GM18519 (cell line): ENCODE data around the gene DNAAF2.
"Not testable (repeated sequence)": the region's sequence is repeated elsewhere in the genome, so short reads cannot be mapped to it uniquely, and the experiment has no call there.

ENCODE experiments used
- ATAC-seq: cut with Tn5 transposase; IDR thresholded peaks from one replicate; pipeline ENCODE4 v1.9.1; 2021; ENCODE audit warnings: mild to moderate bottlenecking, moderate library complexity; ENCODE audit not compliant: unreplicated experiment, low FRiP score

DNAAF2 gene, protein sequence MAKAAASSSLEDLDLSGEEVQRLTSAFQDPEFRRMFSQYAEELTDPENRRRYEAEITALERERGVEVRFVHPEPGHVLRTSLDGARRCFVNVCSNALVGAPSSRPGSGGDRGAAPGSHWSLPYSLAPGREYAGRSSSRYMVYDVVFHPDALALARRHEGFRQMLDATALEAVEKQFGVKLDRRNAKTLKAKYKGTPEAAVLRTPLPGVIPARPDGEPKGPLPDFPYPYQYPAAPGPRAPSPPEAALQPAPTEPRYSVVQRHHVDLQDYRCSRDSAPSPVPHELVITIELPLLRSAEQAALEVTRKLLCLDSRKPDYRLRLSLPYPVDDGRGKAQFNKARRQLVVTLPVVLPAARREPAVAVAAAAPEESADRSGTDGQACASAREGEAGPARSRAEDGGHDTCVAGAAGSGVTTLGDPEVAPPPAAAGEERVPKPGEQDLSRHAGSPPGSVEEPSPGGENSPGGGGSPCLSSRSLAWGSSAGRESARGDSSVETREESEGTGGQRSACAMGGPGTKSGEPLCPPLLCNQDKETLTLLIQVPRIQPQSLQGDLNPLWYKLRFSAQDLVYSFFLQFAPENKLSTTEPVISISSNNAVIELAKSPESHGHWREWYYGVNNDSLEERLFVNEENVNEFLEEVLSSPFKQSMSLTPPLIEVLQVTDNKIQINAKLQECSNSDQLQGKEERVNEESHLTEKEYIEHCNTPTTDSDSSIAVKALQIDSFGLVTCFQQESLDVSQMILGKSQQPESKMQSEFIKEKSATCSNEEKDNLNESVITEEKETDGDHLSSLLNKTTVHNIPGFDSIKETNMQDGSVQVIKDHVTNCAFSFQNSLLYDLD

DNA sequence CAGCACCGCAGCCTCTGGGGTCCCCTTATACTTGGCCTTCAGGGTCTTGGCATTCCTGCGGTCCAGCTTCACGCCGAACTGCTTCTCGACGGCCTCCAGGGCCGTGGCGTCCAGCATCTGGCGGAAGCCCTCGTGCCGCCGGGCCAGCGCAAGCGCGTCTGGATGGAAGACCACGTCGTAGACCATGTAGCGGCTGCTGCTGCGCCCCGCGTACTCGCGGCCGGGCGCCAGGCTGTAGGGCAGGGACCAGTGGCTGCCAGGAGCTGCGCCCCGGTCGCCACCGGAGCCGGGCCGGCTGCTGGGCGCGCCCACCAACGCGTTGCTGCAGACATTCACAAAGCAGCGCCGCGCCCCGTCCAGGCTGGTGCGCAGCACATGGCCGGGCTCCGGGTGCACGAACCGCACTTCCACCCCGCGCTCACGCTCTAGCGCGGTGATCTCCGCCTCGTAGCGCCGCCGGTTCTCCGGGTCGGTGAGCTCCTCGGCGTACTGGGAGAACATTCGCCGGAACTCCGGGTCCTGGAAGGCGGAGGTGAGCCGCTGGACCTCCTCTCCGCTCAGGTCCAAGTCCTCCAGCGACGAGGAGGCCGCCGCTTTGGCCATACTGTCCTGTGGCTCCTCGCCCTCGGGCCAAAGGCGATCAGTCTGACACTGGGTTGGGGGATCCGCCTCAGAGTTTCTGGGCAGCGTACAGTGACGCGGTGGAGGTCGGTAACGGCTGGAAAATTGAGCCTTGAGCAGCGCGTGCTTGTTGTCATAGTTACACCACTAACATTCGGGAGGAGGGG lies at the start of gene DNAAF2:
Gene DNAAF2, minus strand, starts transcription at position 698 of the 788 bp plus-strand sequence. Its CDS starts 95 bp downstream, at position 603.
- ATAC-seq: peak; percentile 19

DNA sequence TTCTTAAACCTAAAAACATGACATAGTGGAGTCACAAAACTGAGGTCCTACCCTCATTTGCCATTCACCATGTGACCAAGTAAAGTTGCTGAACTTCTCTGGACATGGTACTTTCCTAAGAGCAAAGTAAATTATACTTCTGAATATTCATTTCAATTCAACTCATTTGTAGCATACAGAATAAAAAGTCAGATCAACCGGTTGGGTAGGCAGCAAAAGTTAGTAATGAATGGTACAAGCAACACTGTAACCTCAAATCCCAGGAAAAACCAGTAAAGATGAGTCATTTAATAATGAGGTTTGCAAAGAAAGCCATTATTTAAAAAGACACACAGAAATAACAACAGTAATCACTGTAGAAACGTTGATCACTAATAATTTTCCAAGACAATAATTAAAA lies 44.2 kb upstream of the DNAAF2 start:
- ATAC-seq: no peak

DNA sequence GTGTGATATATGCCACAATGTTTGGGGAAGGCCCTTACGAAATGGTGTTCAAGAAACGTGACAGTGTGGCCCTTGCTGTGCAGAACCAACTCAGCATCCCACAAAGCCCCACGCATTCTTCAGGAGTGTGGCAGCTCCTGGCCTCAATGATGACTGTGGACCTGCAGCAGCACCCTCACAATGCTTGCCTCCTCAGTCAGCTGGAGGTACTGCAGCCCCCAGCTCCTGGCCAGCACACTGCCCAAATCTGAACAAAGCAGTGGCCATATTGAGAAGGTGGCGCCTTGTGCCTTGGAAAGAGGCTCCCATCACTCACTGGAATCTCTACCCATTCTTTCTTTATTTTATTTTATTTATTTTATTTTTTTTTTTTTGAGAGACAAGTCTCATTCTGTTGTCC lies 42.6 kb upstream of the DNAAF2 start:
- no peak for ATAC-seq

DNA sequence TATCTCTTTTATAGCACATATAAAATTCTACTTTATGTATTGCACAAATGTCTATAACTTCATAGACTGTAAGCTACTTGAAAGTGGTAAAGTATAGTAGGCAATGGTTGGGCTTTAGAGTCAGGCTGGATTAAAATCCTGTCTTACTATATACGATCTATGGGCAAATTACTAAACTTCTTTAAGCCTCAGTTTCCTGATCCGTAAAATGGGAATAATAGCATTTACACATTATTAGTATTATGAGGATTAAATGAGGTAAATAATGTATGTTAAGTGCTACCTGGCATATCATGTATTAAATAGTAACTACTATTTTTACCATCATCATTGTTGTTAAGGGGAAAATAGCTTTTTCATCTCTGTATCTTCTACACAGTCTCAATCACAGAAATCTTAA lies 38.5 kb upstream of the DNAAF2 start:
- no peak for ATAC-seq

DNA sequence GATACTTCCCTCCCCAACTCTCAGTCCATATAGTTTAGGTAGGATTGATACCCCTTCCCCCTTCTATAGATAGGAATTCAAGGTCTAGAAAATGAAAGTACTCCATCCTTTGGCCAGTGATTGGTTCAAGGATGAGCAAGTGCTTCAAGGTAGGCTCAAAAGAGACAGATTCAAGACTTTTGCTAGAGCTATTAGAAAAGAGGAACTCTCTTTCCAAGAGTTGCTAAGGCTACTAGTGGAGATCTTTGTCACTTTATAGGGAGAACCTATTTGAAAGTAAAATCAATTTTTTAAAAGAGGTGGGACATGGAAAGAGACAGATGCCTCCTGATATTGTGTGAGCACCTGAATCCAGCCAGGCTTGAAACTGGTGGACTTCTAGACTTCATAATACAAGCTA lies 35.4 kb upstream of the DNAAF2 start:
- ATAC-seq: no peak

DNA sequence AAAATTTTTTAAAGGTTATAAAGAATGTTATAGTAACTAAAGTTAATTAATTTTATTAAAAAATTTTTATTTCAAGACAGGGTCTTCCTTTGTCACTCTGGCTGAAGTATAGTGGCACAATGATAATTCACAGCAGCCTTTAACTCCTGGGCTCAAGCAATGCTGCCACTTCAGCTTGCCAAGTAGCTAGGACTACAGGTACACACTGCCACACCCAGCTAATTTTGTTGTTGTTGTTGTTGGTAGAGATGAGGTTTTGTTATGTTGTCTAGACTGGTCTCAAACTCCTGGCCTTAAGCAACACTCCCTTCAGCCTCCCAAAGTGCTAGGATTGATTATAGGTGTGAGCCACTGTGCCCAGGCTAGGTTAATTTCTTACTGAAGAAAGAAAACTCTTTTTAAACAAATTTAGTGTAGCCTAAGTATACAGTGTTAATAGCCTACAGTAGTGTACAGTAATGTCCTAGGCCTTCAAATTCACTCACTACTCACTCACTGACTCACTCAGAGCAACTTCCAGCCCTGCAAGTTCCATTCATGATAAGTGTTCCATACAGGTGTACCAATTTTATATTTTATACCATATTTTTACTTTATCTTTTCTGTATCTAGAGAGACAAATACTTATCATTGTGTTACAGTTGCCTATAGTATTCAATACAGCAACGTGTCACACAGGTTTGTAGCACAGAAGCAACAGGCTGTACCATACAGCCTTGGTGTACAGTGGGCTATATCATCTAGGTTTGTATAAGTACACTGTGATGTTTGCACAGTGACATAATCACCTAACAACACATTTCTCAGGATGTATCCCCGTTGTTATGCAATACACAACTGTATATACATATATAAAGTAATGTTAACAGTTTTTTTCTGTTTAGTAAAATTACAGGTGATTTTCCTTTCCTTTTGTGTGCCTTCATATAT lies 24.7 kb upstream of the DNAAF2 start:
- no peak for ATAC-seq

DNA sequence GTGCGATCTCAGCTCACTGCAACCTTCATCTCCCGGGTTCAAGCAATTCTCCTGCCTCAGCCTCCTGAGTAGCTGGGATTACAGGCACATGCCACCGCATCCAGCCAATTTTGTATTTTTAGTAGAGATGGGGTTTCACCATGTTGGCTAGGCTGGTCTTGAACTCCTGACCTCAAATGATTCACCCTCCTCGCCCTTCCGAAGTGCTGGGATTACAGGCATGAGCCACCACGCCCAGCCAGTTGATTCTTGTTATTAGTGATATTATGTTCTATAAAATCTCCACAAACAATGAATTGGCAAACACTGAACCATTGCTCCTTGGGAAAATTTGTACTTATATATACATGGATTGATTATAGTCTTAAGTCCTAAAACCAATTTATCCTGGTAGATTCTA lies 22.5 kb upstream of the DNAAF2 start:
- ATAC-seq: not testable (repeated sequence)

DNA sequence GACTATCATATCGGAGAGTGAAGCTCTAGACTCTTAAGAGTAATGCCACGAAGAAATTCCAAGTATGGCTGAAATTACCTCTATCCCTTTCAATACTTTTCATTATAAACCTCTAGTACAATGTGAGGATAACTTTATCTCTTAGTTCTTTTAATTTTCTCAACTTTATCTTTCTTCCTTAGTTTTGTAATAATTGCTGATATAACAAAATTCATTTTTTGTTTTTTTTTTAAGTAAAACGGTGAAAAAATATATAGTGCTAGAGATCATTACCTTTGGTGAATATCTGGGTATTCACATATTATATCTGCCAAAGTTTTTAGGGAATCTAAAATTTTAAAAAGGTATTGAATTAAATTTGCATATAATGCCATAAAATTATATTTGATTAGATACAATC lies 19.5 kb upstream of the DNAAF2 start:
- ATAC-seq: no peak

DNA sequence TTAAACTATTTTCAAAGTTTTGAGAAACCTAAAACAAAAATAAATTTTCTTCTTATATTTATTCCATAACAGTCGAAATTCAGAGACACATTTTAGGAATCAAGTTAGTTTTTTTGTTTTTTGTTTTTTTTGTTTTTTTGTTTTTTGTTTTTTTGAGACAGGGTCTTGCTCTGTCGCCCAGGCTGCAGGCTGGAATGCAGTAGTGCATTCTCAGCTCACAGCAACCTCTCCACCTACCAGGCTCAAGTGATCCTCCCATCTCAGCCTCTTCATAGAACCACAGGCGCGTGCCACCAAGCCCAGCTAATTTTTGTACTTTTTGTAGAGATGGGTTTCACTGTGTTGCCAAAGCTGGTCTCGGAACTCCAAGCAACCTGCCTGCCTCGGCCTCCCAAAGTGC lies 18.5 kb upstream of the DNAAF2 start:
- no peak for ATAC-seq

DNA sequence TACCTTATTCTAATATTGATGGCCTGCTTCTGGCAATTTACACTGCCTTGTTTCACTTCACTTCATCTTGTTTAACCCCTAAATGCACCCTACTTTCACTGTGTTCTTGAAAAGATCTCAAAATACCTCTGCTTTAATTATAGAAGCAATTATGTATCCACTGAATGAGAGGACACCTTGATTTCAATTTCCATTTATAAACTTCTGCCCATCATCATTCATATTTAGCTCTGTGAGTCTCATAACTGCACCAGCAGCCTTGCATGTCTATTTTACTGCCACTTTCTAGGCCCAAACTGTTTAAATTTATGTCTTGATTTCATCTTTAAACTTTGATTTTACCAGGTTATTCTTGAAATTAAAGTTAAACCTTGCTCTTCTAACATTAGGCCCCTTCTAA lies 7.1 kb upstream of the DNAAF2 start:
- no peak for ATAC-seq

DNA sequence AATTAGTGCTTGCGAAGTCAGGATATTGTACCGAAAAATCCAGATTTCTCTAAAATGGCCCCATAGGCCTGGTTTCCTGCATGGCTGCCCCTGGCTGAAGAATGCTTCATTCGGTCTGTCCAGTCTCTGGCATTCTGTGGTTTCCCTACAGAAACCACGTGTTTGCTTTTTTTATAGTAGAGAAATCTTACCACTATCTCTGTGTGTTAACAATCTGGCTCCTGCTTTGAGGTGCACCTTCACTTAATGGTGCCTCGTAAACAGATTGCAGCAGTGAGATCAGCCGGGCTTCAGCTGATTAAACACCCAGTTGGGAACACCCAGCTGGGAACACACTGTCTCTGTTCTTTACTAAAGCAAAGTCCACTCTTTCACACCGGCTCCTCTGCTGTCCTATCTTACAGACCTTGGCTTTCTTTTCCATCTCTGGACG lies 6.7 kb upstream of the DNAAF2 start:
- no peak for ATAC-seq

DNA sequence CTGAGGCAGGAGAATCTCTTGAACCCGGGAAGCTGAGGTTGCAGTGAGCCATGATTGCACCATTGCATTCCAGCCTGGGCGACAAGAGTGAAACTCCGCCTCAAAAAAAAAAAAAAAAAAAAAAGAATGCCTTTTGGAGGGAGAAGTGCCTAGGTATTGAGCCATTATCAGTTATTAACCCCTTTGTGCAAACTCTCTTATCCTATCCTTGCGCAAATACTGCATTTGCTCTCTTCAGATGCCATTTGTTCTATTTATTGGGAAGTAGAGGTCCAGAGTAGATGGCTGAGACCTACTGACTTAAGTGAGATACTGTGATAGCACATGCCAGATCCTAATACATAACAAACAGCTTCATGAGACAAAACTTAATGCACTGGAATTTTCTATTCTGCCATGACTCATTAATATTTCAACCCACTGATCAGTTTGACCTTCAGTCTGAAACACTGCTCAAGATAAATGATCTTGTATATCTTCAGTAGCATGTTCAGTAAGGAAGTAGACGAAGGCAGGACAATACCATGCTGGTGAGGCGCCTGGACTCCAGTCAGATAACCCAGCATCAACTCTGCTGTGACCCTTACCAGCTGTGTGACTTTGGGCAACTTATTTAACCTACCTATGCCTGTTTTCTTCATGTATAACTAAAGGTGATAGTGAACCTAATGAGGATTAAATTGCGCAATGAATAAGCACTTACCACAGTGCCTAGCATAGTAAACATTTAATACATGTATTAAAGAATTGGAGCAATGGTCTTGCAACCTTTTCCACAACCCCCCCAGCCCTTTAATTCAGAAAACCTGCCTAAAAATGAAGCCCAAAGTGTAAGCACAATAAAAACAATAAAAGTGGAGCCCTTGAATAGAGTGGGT lies 5.7 kb upstream of the DNAAF2 start:
- no peak for ATAC-seq

DNA sequence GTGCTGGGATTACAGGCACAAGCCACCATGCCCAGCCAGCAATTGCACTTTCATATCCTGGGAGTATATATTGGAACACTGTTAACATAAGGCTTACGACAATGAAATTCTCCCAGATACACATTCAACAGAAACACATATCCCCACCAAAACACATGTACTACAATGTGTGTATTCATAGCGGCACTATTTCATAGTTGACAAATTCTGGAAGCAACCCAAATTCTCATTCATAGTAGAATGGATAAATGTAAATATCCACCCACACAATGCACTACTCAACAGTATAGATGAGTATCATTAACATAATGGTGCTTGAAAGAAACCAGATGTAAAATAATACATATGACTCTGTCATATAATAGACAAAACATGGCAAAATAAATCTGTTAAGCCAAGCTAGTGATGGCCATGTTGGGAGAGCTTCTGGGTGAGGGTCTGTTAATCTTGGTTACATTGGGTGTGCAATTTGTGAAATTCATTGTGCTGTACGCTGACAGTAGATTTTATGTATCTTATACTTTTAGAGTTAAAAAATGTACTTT lies 2.6 kb upstream of the DNAAF2 start:
- no peak for ATAC-seq

DNA sequence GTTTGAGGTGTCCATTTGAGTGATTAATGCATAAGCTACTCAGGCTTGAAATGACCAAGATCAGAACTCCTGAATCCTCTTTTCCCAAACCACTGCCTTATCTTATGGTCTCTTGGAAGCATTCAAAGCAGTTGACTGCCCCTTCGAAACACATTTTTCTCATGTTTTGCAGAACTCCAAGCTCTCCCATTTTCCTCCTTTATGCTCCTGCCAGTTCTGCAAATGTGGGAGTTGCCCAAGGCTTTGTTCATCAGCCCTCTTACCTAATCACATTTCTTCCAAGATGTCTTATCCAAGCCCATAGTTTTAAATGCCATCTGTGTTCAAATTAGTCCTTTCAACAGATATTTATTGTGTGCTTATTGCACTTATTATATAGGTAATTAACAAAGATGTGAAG lies 1.8 kb upstream of the DNAAF2 start:
- ATAC-seq: no peak

DNA sequence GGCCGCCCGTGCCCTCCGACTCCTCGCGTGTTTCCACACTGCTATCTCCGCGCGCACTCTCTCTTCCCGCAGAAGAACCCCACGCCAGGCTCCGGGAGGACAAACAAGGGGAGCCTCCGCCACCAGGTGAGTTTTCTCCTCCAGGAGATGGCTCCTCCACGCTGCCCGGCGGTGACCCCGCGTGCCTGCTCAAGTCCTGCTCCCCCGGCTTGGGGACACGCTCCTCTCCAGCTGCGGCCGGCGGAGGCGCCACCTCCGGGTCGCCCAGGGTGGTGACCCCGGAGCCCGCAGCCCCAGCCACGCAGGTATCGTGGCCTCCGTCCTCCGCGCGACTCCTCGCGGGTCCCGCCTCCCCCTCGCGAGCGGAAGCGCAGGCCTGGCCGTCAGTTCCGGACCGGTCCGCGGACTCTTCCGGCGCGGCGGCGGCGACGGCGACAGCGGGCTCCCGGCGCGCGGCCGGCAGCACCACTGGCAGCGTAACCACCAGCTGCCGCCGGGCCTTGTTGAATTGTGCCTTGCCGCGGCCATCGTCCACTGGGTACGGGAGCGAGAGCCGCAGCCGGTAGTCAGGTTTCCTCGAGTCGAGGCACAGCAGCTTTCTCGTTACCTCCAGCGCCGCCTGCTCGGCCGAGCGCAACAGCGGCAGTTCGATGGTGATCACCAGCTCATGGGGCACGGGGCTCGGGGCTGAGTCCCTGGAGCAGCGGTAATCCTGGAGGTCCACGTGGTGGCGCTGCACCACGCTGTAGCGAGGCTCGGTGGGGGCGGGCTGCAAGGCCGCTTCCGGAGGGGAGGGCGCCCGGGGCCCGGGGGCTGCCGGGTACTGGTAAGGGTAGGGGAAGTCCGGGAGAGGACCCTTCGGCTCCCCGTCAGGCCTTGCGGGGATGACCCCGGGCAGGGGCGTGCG lies 1.2 kb downstream of the DNAAF2 start:
- ATAC-seq: peak; percentile 64

DNA sequence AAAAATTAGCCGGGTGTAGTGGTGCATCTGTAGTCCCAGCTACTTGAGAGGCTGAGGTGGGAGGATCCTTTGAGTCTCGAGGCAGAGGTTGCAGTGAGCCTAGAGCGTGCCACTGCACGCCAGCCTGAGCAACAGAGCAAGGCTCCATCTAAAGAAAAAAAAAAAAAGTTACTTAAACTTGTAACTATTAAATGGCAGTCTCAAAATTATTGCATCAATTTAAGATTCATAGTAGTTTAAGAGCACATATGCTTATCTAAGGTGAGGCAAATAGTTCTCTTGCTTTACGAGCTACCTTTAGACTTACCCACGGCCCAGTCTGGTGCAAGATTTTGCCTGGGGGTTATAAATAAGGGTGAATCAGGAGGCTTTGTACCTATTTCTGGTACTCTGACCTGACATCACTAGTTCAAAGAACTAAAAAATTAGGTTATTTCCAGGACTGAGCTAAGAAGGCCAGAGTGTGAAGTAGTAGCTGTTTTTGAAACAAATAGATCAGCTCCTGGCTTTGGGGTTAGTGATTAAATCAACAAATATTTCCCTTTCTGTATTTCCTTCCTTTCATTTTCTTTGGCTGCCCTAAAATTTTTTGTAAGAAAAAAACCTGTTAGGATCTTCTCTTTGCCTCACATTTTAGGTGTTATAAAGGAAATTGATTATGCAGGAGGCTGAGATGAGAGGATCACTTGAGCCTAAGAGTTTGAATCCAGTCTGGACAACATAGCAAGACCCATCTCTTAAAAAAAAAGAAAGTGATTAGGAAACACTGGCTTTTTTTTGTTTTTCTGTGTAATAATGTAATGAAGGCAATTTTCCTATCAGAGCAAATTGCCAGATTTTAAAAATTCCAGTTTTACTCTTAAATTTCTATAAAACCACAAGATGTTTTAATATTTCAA lies 10.9 kb downstream of the DNAAF2 start:
- ATAC-seq: no peak

DNA sequence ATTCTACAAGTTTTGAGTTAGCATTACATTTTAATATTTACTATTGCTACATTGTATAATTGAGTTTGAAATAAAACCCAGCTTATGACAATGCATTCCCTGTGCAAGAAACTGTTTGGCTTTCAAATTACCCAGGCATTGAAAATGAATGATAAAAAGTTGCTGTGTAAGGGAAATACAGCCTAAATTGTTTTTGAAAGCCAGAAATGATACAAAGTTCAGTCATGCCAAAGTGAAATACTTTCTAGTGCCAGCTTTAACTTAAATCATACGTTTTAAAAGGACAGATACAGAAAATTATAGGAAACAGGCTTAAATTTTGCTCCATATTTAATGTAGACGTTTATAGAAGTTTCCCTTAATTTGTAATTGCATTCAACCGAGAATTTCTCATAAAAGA lies 11.7 kb downstream of the DNAAF2 start:
- no peak for ATAC-seq
